Activated T-helper 1 cell treated with Interleukin-2 at 50 U/mL for 16 hours (primary cell): ENCODE data around the gene AJUBA.
"Not testable (repeated sequence)": the region's sequence is repeated elsewhere in the genome, so short reads cannot be mapped to it uniquely, and the experiment has no call there.

Source experiments
- DNase-seq: peaks from one replicate; pipeline ENCODE4 v3.0.0-alpha.2; 2020; ENCODE audit warnings: low read depth

Gene AJUBA

DNA sequence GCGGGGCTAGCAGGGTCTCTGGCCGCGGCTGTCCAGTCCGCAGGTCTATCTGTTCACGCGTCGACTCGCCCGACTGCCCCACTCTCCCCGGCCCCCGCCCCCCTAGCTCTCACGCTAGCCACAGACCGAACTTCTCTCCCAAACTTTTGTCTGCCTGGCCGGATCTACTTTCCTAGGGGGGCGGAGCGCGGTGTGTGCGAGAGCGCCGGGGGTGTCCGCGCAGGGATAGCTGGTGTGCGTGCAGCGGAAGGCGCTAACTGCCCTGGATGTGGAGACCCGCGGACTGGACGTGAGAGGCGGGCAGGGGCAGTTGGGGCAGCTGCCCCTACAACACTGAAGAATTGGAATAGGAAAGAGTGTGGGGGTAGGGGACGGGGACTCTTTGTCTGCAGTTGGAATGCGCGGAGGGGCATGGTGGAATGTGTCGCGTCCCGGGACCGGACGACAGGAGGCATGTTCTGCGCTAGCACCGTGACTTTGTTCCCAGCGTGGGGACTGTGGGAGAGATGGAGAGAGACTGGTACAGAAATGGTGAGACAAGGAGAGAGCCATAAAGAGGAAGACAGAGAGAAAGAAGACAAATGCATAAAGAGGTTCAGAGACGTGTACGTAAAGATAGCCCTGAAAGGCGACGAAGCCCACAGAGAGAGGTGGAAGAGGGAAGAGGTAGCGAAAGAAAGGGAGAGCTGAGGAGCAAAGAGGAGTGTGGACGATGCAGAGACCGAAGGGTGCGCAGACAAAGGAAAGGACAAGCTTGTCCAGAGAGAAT is at the start of gene AJUBA:
Gene AJUBA, minus strand, starts transcription at position 75 of the 769 bp plus-strand sequence. CDS start 285 bp downstream, outside the sequence.
- peak; percentile 44 for DNase-seq

DNA sequence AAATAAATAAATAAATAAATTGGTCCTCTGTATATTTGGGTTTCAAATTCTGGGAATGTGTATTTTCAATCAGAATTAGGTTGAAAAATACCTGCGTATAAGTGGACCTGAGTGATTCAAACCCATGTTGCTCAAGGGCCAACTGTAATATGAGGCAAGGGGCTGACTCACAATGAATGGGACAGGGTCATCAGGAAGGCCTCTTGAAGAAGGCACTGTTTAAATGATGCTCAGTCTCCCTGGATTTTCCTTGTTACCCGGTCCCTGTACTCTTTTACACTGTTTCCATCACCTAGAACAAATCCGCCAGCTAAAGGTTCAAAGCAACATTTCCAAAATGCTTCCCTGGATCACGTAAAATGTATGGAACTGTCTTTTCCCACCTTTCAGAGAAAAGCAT is 48.6 kb upstream of the AJUBA start:
- no peak for DNase-seq

DNA sequence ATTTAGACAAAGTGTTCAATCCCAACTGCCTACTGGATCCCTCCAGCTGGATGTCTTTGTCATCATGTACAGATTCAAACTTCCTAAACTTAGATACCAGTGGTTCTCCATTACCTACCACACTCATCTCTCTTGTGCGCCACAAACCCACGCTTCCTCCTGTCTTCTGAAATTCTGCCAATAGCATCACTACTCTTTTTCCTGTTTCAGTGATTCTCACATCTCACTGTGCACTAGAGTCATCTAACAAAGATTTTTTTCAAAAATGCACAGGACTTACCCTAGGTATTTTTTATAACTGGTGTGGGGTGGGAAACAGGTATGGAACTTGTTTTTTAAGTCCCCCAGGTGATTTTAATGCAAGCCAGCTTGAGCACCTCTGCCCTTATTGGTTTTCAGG is 46.4 kb upstream of the AJUBA start:
- no peak for DNase-seq

DNA sequence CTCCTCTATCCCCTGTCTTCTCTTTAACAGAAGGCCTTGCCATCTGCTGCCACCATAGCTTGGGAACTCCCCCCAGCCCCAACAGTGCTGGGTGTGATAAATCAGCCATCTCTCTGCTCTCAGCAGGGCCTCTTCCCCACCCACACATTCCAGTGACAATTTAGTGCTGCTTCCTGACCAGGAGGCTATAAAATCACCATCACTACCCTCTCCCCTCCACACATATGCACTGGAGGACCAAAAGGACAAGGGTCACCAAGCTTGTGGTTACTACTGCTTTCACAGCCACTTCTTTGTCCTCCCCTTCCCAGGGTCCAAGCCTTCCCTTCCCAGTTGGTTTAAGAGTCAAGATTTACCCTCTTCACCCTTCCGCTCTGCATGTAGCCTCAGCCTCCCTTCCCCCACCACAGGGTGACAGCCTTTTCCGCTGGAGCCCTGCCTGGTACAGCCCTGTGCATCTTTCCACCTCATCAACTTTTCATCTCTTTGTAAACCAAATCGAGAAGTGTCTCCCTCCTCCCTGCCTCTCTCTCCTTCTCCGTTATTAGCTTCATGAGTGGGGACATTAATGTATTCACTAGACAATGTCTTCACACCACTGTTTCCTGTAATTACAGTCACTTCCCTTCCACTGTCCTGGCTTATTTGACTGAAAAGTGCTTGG is 42.9 kb upstream of the AJUBA start:
- DNase-seq: no peak

DNA sequence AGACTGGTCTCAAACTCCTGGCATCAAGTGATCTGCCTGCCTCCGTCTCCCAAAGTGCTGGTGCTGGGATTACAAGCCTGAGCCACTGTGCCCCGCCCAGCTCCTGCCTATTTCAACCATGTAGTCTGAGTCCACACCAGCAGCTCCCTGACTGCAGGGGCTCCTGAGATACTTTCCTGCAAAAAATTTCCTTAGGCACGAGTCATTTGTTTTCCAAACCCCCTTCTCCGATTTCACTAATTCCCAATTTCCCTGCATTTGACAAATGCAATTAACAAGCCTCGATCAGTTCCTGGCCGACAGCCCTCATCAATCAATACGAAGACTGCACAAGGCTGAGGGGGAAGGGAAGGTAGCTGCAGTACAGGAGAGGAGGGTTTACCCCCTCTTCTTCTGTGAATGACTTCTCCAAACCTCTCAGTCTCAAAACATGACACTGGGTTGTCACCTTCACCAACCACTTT is 42.3 kb upstream of the AJUBA start:
- DNase-seq: no peak

DNA sequence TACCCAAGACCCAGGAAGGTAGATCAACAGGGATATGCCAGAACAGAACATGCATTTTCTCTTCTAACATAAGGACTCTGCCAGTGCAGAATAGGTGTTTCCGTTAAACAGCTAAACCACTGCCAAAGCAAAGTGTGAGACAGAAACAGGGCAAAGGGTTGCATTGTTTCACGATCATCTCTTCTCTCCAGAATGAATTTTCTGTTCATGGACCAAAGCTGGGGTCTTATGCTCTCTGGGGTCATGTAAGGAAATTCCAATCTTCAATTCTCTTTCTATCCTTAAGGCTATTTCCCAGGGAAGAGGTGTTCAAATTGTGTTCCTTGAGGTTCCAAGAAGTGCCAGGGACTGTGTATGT is 41.4 kb upstream of the AJUBA start:
- no peak for DNase-seq

DNA sequence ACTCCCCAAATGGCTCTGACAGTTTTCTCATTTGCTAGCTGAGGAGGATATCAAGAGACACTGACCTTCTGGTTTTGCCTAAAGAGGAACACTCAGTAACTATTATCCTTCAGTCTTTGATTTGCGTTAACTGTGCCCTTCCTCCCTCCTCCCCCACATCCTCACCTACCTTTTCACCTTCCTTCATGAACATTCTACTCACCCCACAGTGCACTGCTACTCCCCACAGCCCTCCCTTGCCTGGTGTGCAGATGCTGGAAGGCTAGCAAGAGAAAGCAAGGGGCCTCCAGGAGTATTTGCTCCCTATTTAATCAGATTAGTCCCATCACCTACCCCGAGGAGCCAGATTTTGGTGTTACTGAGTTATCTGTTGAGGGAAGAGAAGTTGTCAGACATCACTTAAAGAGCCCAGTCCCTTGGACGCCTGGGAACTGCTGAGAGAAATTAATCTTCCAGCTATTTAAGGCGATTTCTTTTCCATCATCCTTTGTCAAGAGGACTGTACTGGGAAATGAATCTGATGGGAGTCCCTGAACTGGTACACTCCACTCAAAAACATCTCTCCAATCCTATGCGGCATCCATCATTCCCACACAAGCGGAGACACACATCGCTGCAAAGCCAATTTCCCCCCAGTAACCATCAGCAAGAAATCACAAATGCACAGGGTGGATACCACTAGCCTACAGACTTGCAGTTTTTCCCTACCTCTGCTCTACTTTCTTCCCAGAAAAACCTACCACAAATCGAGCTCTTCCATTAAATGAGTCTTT is 40.9 kb upstream of the AJUBA start:
- no peak for DNase-seq

DNA sequence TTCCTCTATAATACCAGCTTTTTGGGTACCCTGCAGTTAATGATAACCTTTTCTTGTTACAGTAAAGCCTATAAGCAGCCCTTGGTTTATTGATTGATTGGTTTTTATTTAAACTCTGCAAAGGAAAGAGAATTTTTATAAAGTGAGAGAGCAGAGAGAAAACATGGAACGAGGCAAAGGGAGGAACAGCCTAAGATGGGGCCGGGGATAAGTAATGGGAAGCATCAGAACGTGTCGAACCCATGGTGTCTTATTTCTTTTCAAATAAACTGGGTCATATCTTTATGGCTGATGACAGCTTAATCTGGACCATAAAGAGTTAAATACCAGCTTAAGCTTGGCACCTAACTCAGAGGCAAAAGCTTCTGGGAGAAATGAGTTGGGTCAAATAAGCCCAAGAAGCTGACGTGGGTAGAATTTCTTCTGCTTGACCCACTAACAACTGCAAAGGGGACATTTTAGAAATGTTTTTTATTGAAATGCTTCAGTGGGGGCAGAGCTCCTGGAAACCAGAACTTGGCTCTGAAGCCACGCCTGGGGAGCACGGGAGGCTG is 39.6 kb upstream of the AJUBA start:
- DNase-seq: no peak

DNA sequence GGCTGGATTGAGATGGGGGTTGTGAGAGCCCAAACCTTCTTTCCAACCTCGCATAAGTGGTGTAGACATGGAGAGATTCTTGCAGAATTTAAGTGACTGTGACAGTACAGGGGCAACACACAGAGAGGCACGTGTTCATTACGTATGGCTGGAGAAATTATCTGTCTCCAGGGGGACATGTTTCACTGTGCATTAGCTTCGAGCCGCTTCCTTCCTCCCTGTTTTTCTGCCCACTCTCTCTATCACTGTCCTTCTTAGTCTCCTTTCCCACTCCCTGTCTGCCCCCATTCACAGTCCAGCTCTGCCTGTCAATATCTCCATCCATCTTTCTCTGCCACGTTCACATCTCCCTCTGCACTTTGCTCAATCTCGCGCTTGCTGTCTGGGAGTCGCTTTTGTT is 39.1 kb upstream of the AJUBA start:
- DNase-seq: no peak

DNA sequence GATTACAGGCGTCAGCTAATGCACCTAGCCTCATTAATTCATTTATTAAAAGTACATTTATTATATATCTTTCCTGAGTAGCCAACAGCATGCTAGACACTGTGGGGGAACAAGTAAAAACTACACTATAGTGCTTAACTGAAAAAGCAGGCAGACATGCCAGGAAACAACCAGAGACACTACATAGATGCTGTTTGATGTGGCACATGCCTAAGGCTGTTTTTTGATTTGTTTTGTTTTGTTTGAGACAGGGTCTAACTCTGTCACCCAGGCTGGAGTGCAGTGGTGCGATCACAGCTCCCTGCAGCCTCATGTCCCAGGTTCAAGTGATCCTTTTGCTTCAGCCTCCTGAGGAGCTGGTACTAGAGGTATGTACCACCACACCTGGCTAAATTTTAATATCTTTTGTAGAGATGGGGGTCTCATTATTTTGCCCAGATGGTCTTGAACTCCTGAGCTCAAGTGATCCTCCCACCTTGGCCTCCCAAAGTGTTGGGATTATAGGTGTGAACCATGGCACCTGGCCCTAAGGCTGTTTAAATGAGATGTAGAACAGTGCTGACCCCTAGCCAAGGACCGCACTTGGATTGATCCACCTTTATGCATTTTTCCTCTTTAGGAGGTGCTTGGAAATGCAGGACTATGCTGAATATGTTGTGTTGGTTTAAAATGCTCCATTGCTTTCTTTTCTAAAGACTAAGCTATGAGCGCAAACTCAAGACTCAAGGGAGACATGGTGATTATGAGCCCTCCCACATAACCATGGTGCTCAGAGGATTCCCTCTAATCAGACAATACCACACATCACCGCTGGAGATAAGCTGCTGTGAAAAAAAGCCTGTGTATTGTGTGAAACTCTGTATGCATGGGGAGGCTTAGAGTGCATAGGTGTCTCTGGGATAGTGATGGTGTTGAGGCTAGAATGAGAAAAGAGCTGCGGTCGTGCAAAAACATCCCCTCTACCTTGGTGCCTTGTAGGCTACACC is 38.1 kb upstream of the AJUBA start:
- DNase-seq: no peak

DNA sequence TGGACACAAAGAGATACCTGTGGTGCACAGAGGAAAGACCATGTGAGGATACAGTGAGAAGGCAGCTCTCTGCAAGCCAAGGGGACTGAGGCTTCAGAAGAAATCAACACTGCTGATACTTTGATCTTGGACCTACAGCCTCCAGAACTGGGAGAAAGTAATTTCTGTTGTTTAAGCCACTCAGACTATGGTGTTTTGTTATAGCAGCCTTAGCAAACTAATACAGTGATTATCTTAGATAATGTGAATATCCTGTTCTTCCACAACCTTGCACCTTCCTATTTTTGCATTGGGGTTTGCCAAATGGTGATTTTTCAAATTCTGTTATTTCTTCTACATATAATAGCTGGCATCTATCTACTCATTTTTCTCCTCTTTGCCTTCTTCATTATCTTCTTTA is 35.8 kb upstream of the AJUBA start:
- no peak for DNase-seq

DNA sequence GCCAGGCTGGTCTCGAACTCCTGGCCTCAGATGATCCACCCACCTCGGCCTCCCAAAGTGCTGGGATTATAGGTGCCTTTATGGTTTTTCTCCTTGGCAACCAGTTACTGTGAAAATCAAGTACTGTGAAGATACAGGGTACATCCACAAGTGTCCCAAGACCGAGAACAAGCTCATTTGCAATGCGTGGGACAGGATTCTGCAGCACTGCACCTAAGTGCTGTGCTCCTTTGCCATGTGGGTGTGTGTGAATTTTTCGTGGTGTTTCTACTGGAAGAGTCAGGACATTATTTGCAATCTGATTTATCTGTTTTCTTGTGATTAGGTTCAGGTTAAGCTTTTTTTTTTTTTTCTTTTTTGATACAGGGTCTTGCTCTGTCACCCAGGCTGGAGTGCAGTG is 34.7 kb upstream of the AJUBA start:
- no peak for DNase-seq

DNA sequence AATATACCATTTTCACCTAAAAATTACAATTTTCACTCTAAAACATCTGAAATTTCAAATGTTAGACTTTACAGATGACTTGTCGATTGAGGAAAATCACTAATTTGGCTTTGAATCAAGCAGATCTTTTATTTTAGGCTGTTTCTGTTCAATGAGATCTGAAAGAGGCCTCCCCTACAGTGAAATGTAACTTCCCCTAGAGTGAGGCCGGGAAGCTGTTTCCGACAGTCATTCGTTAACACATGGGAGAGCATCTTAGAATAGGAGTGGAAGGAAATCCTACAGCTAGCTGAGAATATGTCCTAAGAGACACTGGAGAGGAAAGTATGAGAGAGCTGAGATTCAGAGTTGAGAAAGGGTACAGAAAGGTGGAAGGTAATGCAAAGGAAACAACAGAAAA is 33.3 kb upstream of the AJUBA start:
- DNase-seq: no peak

DNA sequence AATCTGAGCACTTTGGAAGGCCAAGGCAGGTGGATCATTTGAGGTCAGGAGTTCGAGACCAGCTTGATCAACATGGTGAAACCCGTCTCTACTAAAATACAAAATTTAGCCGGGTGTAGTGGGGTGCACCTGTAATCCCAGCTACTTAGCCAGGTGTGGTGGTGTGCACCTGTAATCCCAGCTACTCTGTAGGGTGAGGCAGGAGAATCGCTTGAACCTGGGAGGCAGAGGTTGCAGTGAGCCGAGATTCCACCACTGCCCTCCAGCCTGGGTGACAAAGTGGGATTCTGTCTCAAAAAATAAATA is 31.4 kb upstream of the AJUBA start:
- not testable (repeated sequence) for DNase-seq

DNA sequence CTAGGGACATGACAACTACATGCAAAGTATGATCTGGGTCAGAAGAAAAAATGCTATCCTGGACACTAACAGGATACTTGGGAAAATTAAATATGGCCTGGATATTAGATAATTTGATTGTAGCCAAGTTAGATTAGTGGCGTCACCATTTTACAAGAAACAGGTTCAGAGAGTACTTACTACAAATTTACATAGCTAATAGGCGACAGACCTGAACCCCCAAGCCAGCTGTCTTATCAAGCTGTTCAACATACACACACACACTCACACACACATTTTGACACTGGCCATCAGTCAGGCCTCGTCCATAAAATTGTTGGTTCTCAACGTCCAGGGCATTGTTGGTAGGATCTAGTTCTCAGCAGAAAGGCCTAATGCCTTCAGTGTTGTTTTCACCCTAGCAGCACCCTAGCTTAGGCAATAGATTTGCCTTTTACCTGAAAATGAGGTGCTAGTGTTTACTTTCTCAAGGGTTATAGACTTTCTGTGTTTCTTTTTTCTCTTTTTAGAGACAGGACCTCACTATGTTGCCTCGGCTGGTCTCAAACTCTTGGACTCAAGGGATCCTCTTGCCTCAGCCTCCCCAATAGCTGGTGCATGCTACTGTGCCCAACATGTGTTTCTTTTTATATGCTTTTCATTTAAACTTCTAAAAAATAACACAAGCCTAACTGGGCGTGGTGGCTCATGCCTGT is 30.9 kb upstream of the AJUBA start:
- DNase-seq: no peak

DNA sequence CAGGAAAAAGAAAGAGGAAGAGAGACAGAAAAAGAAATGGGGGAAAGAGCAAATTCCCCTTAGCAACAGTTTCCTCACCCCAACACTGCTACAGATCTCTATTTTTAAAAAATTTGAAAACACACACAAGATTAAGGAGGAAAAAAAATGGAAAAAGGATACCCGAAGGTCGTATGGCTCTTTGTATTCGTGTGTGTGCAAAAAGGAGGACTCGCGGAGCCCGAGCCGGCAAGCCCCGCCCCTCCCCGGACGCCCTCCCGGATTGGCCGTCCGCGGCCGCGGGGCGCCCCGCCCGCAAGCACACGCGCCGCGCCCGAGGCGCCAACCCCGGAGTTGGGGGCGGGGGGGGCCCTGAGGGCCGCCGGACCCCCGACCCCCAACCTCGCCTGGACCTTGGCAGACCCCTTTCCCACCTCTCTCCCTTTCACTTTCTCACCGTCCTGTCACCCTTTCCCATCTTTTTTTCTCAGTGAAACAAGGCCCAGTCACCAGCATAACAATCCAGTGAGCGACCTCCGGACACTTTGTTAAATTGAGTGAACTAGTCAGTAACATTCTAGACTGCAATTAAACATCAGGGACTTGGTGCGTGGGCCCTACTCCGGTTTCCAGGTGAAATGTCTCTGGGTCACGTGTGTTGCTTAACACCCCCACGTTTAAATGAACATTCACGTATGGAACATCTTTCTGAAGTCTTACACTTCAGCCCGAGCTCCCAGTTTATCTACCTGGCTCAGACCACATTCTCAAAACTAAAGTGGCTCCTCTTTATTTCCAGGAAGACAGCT is 27.8 kb upstream of the AJUBA start, which contains the start of gene C14orf93:
Gene C14orf93, minus strand, starts transcription at position 205 of the 788 bp plus-strand sequence. CDS start 11,120 bp downstream, outside the sequence.
- DNase-seq: peak; percentile 69

DNA sequence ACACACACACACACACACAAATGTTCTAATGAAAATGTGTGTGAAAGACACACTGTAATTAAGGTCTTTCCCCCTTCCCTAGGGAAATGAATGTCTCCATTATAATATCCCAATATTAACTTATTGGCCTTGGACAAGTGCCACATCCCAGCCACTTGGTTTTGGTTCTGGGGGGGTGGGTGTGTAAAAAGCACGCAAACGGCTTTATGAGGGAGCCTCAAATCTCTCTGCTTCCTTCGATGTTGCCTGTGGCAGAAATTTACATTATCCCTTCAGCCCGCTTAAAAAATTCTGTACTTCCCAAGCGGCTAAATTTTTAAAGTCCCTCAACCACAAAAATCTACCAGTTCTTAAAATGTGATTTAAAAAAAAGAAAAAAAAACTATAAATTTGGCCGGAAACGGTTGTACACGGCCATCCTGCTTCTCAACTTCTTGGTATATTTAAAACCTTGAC is 27.2 kb upstream of the AJUBA start:
- DNase-seq: no peak

DNA sequence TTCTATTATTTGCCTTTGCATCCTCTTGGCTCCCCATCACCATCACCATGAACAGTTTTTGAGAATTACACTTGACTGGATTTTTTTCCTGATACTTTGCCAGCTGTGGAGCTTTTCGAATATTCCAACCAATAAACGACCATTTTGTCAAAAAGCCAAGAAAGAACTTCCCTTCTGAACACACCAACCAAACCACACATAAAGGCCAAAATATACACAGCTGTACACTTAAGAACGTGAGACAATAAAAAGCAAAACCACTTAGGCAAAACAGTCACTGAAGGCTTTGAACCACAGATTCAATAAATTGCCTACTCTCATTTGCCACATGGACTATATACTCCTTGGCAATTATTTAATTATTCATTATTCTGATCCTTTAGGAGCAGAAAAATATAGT is 26.5 kb upstream of the AJUBA start:
- no peak for DNase-seq

DNA sequence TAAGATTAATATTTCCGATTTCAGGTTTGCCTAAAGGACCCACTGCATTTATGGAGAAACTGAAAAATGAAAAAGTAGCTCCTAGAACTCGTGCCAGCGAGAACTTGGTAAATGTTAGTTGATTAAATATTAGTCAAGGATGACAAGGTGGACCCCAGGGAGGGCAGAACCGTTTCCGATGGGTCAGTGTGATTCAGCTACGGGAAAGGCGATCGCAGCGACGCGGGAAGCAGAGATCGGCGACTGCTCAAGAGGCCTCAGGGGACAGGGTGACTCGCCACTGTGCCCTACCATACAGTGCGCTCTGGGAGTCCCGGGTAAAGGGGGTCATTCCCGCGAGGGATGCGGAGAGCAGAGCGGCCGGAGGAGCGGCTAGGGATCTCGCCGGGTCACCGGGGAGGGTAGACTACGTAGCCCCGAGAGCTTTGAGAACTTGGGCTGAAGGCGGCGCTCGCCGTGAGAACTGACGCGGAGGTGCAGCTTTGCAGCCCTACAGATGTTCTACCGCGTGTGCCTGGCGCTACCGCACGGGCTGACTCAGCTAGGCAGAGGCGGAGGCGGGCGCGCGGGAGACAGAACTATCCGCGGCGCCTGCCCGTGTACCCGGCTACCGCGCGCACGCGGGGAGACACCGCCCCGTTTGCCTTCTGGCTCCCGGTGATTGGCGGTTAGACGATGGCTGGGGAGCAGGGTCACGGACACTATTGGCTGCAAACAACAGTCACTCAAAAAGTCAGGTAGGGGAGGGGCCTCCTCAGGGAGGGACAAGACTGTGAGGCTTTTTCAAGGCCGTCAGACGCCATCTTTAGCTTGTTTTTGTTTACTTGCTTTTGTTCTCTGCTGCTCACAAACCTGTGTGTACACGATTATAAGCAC is 24.4 kb upstream of the AJUBA start:
- peak; percentile 94 for DNase-seq
